ELR (cell line): ENCODE measurements around the gene NUP107.
"Not testable (repeated sequence)": the region's sequence is repeated elsewhere in the genome, so short reads cannot be mapped to it uniquely, and the experiment has no call there.

Experiments used
- DNase-seq: peaks from one replicate; pipeline ENCODE4 v3.0.0-alpha.2; 2015; ENCODE audit warnings: low read depth

The NUP107 gene

GRCh38 chr12:68686595-68687521 lies at the start of gene NUP107:
Gene NUP107, plus strand, starts transcription at chr12:68686978. Its CDS starts 88 bp downstream, at chr12:68687066.
- DNase-seq, result peak; percentile 99

- not testable (repeated sequence) for DNase-seq
These were observed 49.3 kb upstream of the NUP107 start for GRCh38 chr12:68637439-68637838.

GRCh38 chr12:68638171-68638570 lies 48.6 kb upstream of the NUP107 start:
- no peak for DNase-seq

- no peak for DNase-seq
These were observed 47.9 kb upstream of the NUP107 start for GRCh38 chr12:68638721-68639395.

GRCh38 chr12:68639396-68639767 lies 47.4 kb upstream of the NUP107 start:
- DNase-seq, result no peak

GRCh38 chr12:68641138-68641537 lies 45.6 kb upstream of the NUP107 start:
- DNase-seq, result no peak

- no peak for DNase-seq
These were observed 40.3 kb upstream of the NUP107 start for GRCh38 chr12:68646484-68646883.

- DNase-seq, result no peak
These were observed 39.3 kb upstream of the NUP107 start for GRCh38 chr12:68647507-68647906.

- DNase-seq, result no peak
These were observed 38.6 kb upstream of the NUP107 start for GRCh38 chr12:68648179-68648578.

GRCh38 chr12:68665016-68665569 lies 21.7 kb upstream of the NUP107 start:
- peak; percentile 7 for DNase-seq

GRCh38 chr12:68667291-68667690 lies 19.5 kb upstream of the NUP107 start:
- DNase-seq, result no peak

- no peak for DNase-seq
These were observed 18.9 kb upstream of the NUP107 start for GRCh38 chr12:68667896-68668295.

GRCh38 chr12:68671179-68671578 lies 15.6 kb upstream of the NUP107 start:
- DNase-seq, result no peak

GRCh38 chr12:68673788-68674187 lies 13.0 kb upstream of the NUP107 start:
- DNase-seq, result no peak

GRCh38 chr12:68674376-68674775 lies 12.4 kb upstream of the NUP107 start:
- DNase-seq, result no peak

- DNase-seq, result no peak
These were observed 11.5 kb upstream of the NUP107 start for GRCh38 chr12:68675101-68675842.

GRCh38 chr12:68676854-68677253 lies 9.9 kb upstream of the NUP107 start:
- not testable (repeated sequence) for DNase-seq

GRCh38 chr12:68686262-68686594 lies 550 bp upstream of the NUP107 start:
- no peak for DNase-seq

- DNase-seq, result no peak
These were observed 8.7 kb downstream of the NUP107 start for GRCh38 chr12:68695454-68695853.

GRCh38 chr12:68699486-68699885 lies 12.7 kb downstream of the NUP107 start:
- no peak for DNase-seq

- no peak for DNase-seq
These were observed 41.0 kb downstream of the NUP107 start for GRCh38 chr12:68727776-68728175.

GRCh38 chr12:68733661-68734071 lies 46.9 kb downstream of the NUP107 start:
- DNase-seq, result peak; percentile 91
